HCT116 (cell line): ENCODE measurements around the gene LHX2. TPM values are rescaled to one million over a fixed set of nuclear protein-coding genes. Genes with fewer than 3 reads are reported as not detected.

Experiments
- ATAC-seq: fragments of 200-7000 bp; cut with Tn5 transposase; 2 replicates; pipeline ENCODE4 v1.9.1; 2020; ENCODE audit warnings: mild to moderate bottlenecking, moderate library complexity
- BruUV-seq: library from RNA; stranded (reverse); fragments of 400-500 nt; replicated peaks from 2 replicates; lab custom pipeline; 2021; lab: Mats Ljungman, UMichigan
- CTCF ChIA-PET: fragments of 300-600 bp; sonication (Branson Sonifier 250); formaldehyde crosslinking; loops from one replicate; lab custom pipeline; 2021; ENCODE audit warnings: antibody characterized with exemption; lab: Charles Lee
- POLR2A ChIA-PET: fragments of 300-600, 350-600 bp; sonication (Branson Sonifier 250); formaldehyde crosslinking; loops from one replicate; lab custom pipeline; 2021; ENCODE audit warnings: antibody characterized with exemption; lab: Charles Lee
- RAD21 ChIA-PET, 2 experiments: fragments of 300-600 bp; sonication (Branson Sonifier 250); formaldehyde crosslinking; loops; one replicate each; lab custom pipeline; 2023; ENCODE audit warnings: low total read pairs in 2 of 2; ENCODE audit not compliant: uncharacterized antibody in 2 of 2, unreplicated experiment in 2 of 2, low non-redundant PET in 1 of 2; lab: Charles Lee
- DNase-seq: peaks from one replicate; pipeline ENCODE4 v3.0.0-alpha.2; 2010; ENCODE audit warnings: low read depth, low spot score
- H2AFZ ChIP-seq: fragments of 200-600 bp; shearing (Covaris generic), sonication (generic); 2 replicates; pipeline ENCODE4 v1.6.1; 2017; ENCODE audit warnings: low read depth, mixed run types, mixed read lengths, antibody characterized with exemption, low read length; ENCODE audit not compliant: poor library complexity, severe bottlenecking
- H3K27ac ChIP-seq: 2 replicates; pipeline ENCODE4 v1.5.1; 2012; ENCODE audit warnings: low read depth, low read length
- H3K27me3 ChIP-seq: fragments of 200-600 bp; sonication (generic); 2 replicates; pipeline ENCODE4 v1.6.1; 2016; ENCODE audit warnings: mixed run types, low read length, mixed read lengths; ENCODE audit not compliant: insufficient read depth
- H3K36me3 ChIP-seq, 2 experiments: fragments of 200-500 bp in 1 of 2; fragments of 200-600 bp in 1 of 2; sonication (Bioruptor generic) in 1 of 2; sonication (generic) in 1 of 2; 2 replicates each; pipeline versions ENCODE4 v1.5.1 to v1.6.1; 2014 to 2016; ENCODE audit warnings: low read length in 2 of 2, inconsistent platforms in 1 of 2, mixed read lengths in 1 of 2, mixed run types in 1 of 2; ENCODE audit not compliant: insufficient read depth in 2 of 2, control insufficient read depth in 1 of 2
- H3K4me1 ChIP-seq, 2 experiments: fragments of 200-600 bp in 1 of 2; sonication (generic) in 1 of 2; 2 replicates each; pipeline versions ENCODE4 v1.5.1 to v1.6.1; 2012 to 2017; ENCODE audit warnings: low read length in 2 of 2, inconsistent platforms in 1 of 2, mild to moderate bottlenecking in 1 of 2, mixed read lengths in 1 of 2, mixed run types in 1 of 2, moderate library complexity in 1 of 2; ENCODE audit not compliant: insufficient read depth in 2 of 2, control insufficient read depth in 1 of 2
- H3K4me2 ChIP-seq: fragments of 200-600 bp; sonication (generic); 2 replicates; pipeline ENCODE4 v1.6.1; 2017; ENCODE audit warnings: mixed run types, low read length, mixed read lengths
- H3K4me3 ChIP-seq, 2 experiments: fragments of 200-600 bp in 1 of 2; sonication (generic) in 1 of 2; replicated peaks in 1 of 2; 2 replicates each; pipeline ENCODE4 v1.5.1; 2011 to 2016; ENCODE audit warnings: low read length in 2 of 2, control low read depth in 1 of 2, low read depth in 1 of 2, mild to moderate bottlenecking in 1 of 2, mixed read lengths in 1 of 2, mixed run types in 1 of 2
- H3K79me2 ChIP-seq: fragments of 200-600 bp; sonication (generic); 2 replicates; pipeline ENCODE4 v1.6.1; 2017; ENCODE audit warnings: mild to moderate bottlenecking, mixed run types, low read length, moderate library complexity, mixed read lengths; ENCODE audit not compliant: insufficient read depth
- H3K9ac ChIP-seq: fragments of 200-600 bp; sonication (generic); 2 replicates; pipeline ENCODE4 v1.6.1; 2016; ENCODE audit warnings: low read length, mixed read lengths
- H3K9me2 ChIP-seq: fragments of 200-600 bp; sonication (generic), shearing (Covaris generic); 2 replicates; pipeline ENCODE4 v1.6.1; 2017; ENCODE audit warnings: mixed run types, mild to moderate bottlenecking, moderate library complexity; ENCODE audit not compliant: insufficient read depth
- H3K9me3 ChIP-seq, 2 experiments: fragments of 200-500 bp in 1 of 2; fragments of 200-600 bp in 1 of 2; sonication (Bioruptor generic) in 1 of 2; sonication (generic) in 1 of 2; 2 replicates each; pipeline ENCODE4 v1.6.1; 2014 to 2017; ENCODE audit warnings: low read length in 2 of 2, mixed read lengths in 2 of 2, inconsistent platforms in 1 of 2, low read depth in 1 of 2, mild to moderate bottlenecking in 1 of 2, mixed run types in 1 of 2, moderate library complexity in 1 of 2; ENCODE audit not compliant: control insufficient read depth in 1 of 2, insufficient read depth in 1 of 2
- H4K20me1 ChIP-seq: fragments of 200-600 bp; sonication (generic), shearing (Covaris generic); 2 replicates; pipeline ENCODE4 v1.6.1; 2017; ENCODE audit warnings: mixed run types, mild to moderate bottlenecking, moderate library complexity; ENCODE audit not compliant: insufficient read depth
- ELF1 ChIP-seq: IDR thresholded peaks from 2 replicates; pipeline ENCODE4 v1.6.1; 2012; ENCODE audit warnings: low read depth, borderline replicate concordance
- EZH2phosphoT487 ChIP-seq: fragments of 200-600 bp; IDR thresholded peaks from 2 replicates; pipeline ENCODE4 v1.6.1; 2018; ENCODE audit warnings: antibody characterized with exemption, borderline replicate concordance
- POLR2AphosphoS5 ChIP-seq: IDR thresholded peaks from 2 replicates; pipeline ENCODE4 v1.6.1; 2011; ENCODE audit warnings: mild to moderate bottlenecking, low read depth, low read length, moderate library complexity
- SP1 ChIP-seq: IDR thresholded peaks from 2 replicates; pipeline ENCODE4 v1.6.1; 2012; ENCODE audit warnings: low read depth
- SRF ChIP-seq: IDR thresholded peaks from 2 replicates; pipeline ENCODE4 v1.6.1; 2012; ENCODE audit warnings: low read depth
- YY1 ChIP-seq: IDR thresholded peaks from 2 replicates; pipeline ENCODE4 v1.6.1; 2011; ENCODE audit warnings: low read length, low read depth, moderate library complexity, mild to moderate bottlenecking; ENCODE audit not compliant: insufficient replicate concordance; ENCODE audit errors: extremely low read depth
- ZFX ChIP-seq: fragments of 450-650 bp; IDR thresholded peaks from 2 replicates; pipeline ENCODE4 v1.6.1; 2017
- intact Hi-C: fragments of 100-400 bp; cut with micrococcal nuclease; formaldehyde crosslinking; loops from 2 replicates; pipeline ENCODE4 v1.10.0; 2022
- total RNA-seq: library from RNA; stranded (reverse); gene quantifications from one replicate; pipeline ENCODE4 v1.2.1, GENCODE V29; 2021; ENCODE audit not compliant: unreplicated experiment

Gene LHX2
- total RNA-seq, 1 experiment from 2014 or later, result 10.2 TPM

- TF ChIP-seq ZFX, result no peak
- no peak for TF ChIP-seq EZH2phosphoT487
- TF ChIP-seq POLR2AphosphoS5, result no peak
- no peak for TF ChIP-seq YY1
- TF ChIP-seq ELF1, result no peak
- TF ChIP-seq SP1, result no peak
- TF ChIP-seq SRF, result no peak
Observed at GRCh38 chr9:123967323-123967722, 44.2 kb upstream of the LHX2 start (continued).

DNA sequence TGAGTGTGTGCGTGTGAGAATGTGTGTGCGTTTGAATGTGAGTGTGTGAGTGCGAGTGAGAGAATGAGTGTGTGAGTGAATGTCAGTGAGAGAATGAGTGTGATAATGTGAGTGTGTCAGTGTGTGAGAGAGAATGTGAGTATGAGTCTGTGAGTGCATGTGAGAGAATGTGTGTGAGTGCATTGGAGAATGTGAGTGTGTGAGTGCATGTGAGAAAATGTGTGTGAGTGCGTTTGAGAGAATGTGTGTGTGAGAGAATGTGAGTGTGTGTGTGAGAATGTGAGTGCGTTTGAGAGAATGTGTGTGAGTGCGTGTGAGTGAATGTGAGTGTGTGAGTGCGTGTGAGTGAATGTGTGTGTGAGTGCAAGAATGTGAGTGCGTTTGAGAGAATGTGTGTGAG lies 39.0 kb upstream of the LHX2 start:
- no peaks in the 10 kb centered on the region for H3K9me2 ChIP-seq
- no peak overlapping the region for H2AFZ ChIP-seq
- no peak overlapping the region for H3K27ac ChIP-seq
- H3K4me1 ChIP-seq, result no peaks in the 10 kb centered on the region
- peaks cover 0 to 10% of the 10 kb centered on the region in 2 experiments; a peak in 1 of 4 replicates for H3K9me3 ChIP-seq
- ChIA-PET CTCF (no interaction called here), POLR2A (no interaction called here), RAD21 (no interaction called here)
- H3K4me2 ChIP-seq, result no peak overlapping the region
- H3K4me3 ChIP-seq, result no peak overlapping the region
- H3K79me2 ChIP-seq, result no peaks in the 10 kb centered on the region
- intact Hi-C loops, result no loop called here
- no peaks in the 10 kb centered on the region for H3K36me3 ChIP-seq
- no peaks in the 10 kb centered on the region for H3K27me3 ChIP-seq
- ATAC-seq, result no peak
- H3K9ac ChIP-seq, result no peak overlapping the region
- H4K20me1 ChIP-seq, result no peaks in the 10 kb centered on the region
- no TSS peak for BruUV-seq
- no peak for TF ChIP-seq ZFX
- no peak for TF ChIP-seq EZH2phosphoT487
- no peak for DNase-seq

DNA sequence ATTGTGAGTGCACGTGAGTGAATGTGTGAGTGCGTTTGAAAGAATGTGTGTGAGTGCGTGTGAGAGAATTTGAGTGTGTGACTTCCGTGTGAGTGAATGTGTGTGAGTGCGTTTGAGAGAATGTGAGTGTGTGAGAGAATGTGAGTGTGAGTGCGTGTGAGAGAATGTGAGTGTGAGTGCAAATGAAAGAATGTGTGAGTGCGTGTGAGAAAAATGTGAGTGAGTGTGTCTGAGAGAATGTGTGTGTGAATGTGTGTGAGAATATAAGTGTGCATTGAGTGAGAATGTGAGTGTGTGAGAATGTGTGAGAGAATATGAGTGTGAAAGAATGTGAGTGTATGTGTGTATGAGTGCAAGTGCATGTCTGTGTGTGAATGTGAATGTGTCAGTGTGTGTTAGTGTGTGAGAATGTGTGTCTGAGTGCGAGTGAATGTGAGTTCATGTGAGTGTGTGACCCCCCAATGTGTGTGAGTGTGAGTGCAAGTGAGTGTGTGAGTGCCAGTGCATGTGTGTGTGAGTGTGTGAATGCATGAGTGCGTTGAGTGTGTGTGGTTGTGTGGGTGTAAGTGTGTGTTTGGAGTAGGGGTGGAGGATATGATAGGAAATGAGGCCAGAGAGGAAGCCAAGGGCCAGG lies 37.9 kb upstream of the LHX2 start:
- no peaks in the 10 kb centered on the region for H3K27me3 ChIP-seq
- no peak for TF ChIP-seq SP1
- ATAC-seq (no peak), DNase-seq (no peak)
- peaks cover 0 to 10% of the 10 kb centered on the region in 2 experiments; a peak in 1 of 4 replicates for H3K9me3 ChIP-seq
- H3K36me3 ChIP-seq, result no peaks in the 10 kb centered on the region
- RAD21 ChIA-PET, result no interaction called here
- no peaks in the 10 kb centered on the region for H4K20me1 ChIP-seq
- no peak overlapping the region for H2AFZ ChIP-seq
- POLR2A ChIA-PET, result no interaction called here
- intact Hi-C loops, result no loop called here
- no peak overlapping the region for H3K4me3 ChIP-seq
- H3K9me2 ChIP-seq, result no peaks in the 10 kb centered on the region
- H3K9ac ChIP-seq, result no peak overlapping the region
- H3K27ac ChIP-seq, result no peak overlapping the region
- CTCF ChIA-PET, result no interaction called here
- no peaks in the 10 kb centered on the region for H3K4me1 ChIP-seq
- BruUV-seq, result no TSS peak
- no peak overlapping the region for H3K4me2 ChIP-seq
- no peaks in the 10 kb centered on the region for H3K79me2 ChIP-seq
